HG02840 (cell line): ENCODE data around the gene ZNF574.
A peak's percentile ranks its signal among the peaks of the same experiment; 100 is the strongest.
"Not testable (repeated sequence)": the region's sequence is repeated elsewhere in the genome, so short reads cannot be mapped to it uniquely, and the experiment has no call there.

ENCODE experiments used
- ATAC-seq: cut with Tn5 transposase; IDR thresholded peaks from one replicate; pipeline ENCODE4 v1.9.1; 2021; ENCODE audit warnings: mild to moderate bottlenecking, moderate library complexity, moderate number of reproducible peaks; ENCODE audit not compliant: unreplicated experiment, low FRiP score

The ZNF574 gene

GRCh38 chr19:42075616-42076379, at the start of gene ZNF574:
Gene ZNF574 (plus strand): TSS chr19:42076166. CDS start chr19:42078607, 2,441 bp downstream.
- ATAC-seq = peak; percentile 97

GRCh38 chr19:42028304-42029216, 47.4 kb upstream of the ZNF574 start:
- no peak for ATAC-seq

- ATAC-seq = no peak
Measured at GRCh38 chr19:42030645-42031440, 45.1 kb upstream of the ZNF574 start.

- ATAC-seq = no peak
Measured at GRCh38 chr19:42032431-42032830, 43.5 kb upstream of the ZNF574 start.

- no peak for ATAC-seq
Measured at GRCh38 chr19:42033413-42033812, 42.6 kb upstream of the ZNF574 start.

GRCh38 chr19:42034640-42035391, 41.1 kb upstream of the ZNF574 start:
- not testable (repeated sequence) for ATAC-seq

GRCh38 chr19:42037649-42038048, 38.3 kb upstream of the ZNF574 start:
- no peak for ATAC-seq

- ATAC-seq = no peak
Measured at GRCh38 chr19:42038666-42039065, 37.3 kb upstream of the ZNF574 start.

GRCh38 chr19:42040031-42040430, 35.9 kb upstream of the ZNF574 start:
- no peak for ATAC-seq

GRCh38 chr19:42040491-42040890, 35.5 kb upstream of the ZNF574 start:
- not testable (repeated sequence) for ATAC-seq

- ATAC-seq = no peak
Measured at GRCh38 chr19:42042455-42043170, 33.4 kb upstream of the ZNF574 start.

GRCh38 chr19:42045575-42045974, 30.4 kb upstream of the ZNF574 start:
- ATAC-seq = no peak

GRCh38 chr19:42048992-42049391, 27.0 kb upstream of the ZNF574 start:
- ATAC-seq = no peak

- ATAC-seq = no peak
Measured at GRCh38 chr19:42051166-42052115, 24.5 kb upstream of the ZNF574 start.

GRCh38 chr19:42052241-42052863, 23.6 kb upstream of the ZNF574 start:
- ATAC-seq = no peak

- no peak for ATAC-seq
Measured at GRCh38 chr19:42053037-42053935, 22.7 kb upstream of the ZNF574 start.

GRCh38 chr19:42054205-42054604, 21.8 kb upstream of the ZNF574 start:
- no peak for ATAC-seq
